ENCODE measurements around the gene OSBPL7. TPM values are rescaled to one million over a fixed set of nuclear protein-coding genes. Genes with fewer than 3 reads are reported as not detected.

The OSBPL7 gene
- total and polyA plus RNA-seq, 2 of the 4 experiments (the other 2 are of a cell fraction), result 5.2 to 14.5 TPM

DNA sequence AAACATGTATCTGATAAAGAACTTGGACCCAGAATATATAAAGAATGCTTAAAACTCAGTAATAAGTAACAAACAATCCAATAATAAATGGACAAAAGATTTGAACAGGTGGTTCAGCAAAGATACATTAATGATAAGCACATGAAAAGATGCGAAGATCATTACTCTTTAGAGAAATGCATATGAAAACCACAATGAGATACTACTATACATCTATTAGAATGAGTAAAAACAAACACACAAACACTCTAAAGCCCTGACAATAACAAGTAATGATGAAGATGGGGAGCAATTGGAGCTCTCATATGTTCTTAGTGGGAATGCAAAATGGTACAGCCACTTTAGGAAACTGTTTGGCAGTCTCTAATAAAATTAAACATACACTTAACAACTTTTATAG is 29.1 kb downstream of the OSBPL7 start:
- H3K9me3 ChIP-seq (ENCODE audit: control insufficient read depth, insufficient read depth, low read length), result no peaks in the 10 kb centered on the region
- no peak overlapping the region for H2AK9ac ChIP-seq (replicated peaks; ENCODE audit: low read depth, low read length, poor library complexity)
- no peak overlapping the region for H2AK5ac ChIP-seq (ENCODE audit: low read depth, low read length)
- H3K9ac ChIP-seq (ENCODE audit: low read depth, low read length), result no peak overlapping the region
- H3K23ac ChIP-seq (ENCODE audit: low read depth, low read length), result no peak overlapping the region
- H3K27ac ChIP-seq (ENCODE audit: insufficient read depth, low read length), result no peak overlapping the region
- no peak overlapping the region for H3K18ac ChIP-seq (ENCODE audit: low read depth, low read length)
- ATAC-seq (ENCODE audit: low read depth) (no peak), DNase-seq (no peak)
- H3K79me1 ChIP-seq (ENCODE audit: low read depth in 1 of 2, low read length in 2 of 2), result no peaks in the 10 kb centered on the region
- H2BK20ac ChIP-seq (ENCODE audit: low read depth, low read length), result no peak overlapping the region
- H3K56ac ChIP-seq (ENCODE audit: extremely low read depth, insufficient read depth, low read length), result no peak overlapping the region
- peaks cover 53% of the 10 kb centered on the region for H3K27me3 ChIP-seq (ENCODE audit: control insufficient read depth, insufficient read depth, low read length)
- dilution Hi-C loops (cut with HindIII; ENCODE audit: low sequenced_read_pairs, unreplicated experiment), result no loop called here
- BruUV-seq (replicated peaks), result no TSS peak
- intact Hi-C loops (cut with micrococcal nuclease), result no loop called here
- POLR2A ChIA-PET (ENCODE audit: unreplicated experiment), result no interaction called here
- no peak overlapping the region for H2BK120ac ChIP-seq (ENCODE audit: low read depth, low read length)
- in situ Hi-C loops (cut with MboI; ENCODE audit: low sequenced_read_pairs), result no loop called here
- no peak overlapping the region for H4K5ac ChIP-seq (ENCODE audit: low read depth, low read length)
- no CpG with 5 or more reads among the region's 1 CpG for WGBS, 2 experiments (ENCODE audit: extremely low coverage in 2 of 2, insufficient read length in 1 of 2)
- H3K4ac ChIP-seq (ENCODE audit: low read depth, low read length), result no peak overlapping the region
- H3K9me1 ChIP-seq (ENCODE audit: insufficient read depth, low read length), result no peaks in the 10 kb centered on the region
- H2BK5ac ChIP-seq (ENCODE audit: low read depth, low read length, poor library complexity, severe bottlenecking), result no peak overlapping the region
- H3K4me2 ChIP-seq (ENCODE audit: low read depth, low read length), result no peak overlapping the region
- no peak overlapping the region for H3K14ac ChIP-seq (replicated peaks; ENCODE audit: low read depth, low read length)
- no peak overlapping the region for H3K4me3 ChIP-seq (ENCODE audit: insufficient read depth, low read depth, low read length)
- H3K36me3 ChIP-seq (ENCODE audit: control insufficient read depth, insufficient read depth, low read length), result no peaks in the 10 kb centered on the region
- no peak overlapping the region for H4K91ac ChIP-seq (ENCODE audit: insufficient read depth, low read depth, low read length)
- H2BK15ac ChIP-seq (ENCODE audit: low read depth, low read length), result no peak overlapping the region
- TF ChIP-seq POLR2A (IDR thresholded peaks at IDR 0.05; ENCODE audit: low read depth, low read length), result no peak
- TF ChIP-seq, protein P1, sequence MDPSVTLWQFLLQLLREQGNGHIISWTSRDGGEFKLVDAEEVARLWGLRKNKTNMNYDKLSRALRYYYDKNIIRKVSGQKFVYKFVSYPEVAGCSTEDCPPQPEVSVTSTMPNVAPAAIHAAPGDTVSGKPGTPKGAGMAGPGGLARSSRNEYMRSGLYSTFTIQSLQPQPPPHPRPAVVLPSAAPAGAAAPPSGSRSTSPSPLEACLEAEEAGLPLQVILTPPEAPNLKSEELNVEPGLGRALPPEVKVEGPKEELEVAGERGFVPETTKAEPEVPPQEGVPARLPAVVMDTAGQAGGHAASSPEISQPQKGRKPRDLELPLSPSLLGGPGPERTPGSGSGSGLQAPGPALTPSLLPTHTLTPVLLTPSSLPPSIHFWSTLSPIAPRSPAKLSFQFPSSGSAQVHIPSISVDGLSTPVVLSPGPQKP (IDR thresholded peaks at IDR 0.05; ENCODE audit: borderline replicate concordance, low read depth, low read length), result no peak
- TF ChIP-seq NFE2L2 (IDR thresholded peaks at IDR 0.05; ENCODE audit: low read depth, low read length), result no peak
- no peak for TF ChIP-seq RCOR1 (IDR thresholded peaks at IDR 0.05; ENCODE audit: insufficient replicate concordance, low read length)
- TF ChIP-seq MAFK (IDR thresholded peaks at IDR 0.05; ENCODE audit: low read depth, low read length), result no peak
- TF ChIP-seq SMC3 (IDR thresholded peaks at IDR 0.05; ENCODE audit: low read depth, low read length), result no peak
- TF ChIP-seq BHLHE40 (IDR thresholded peaks at IDR 0.05; ENCODE audit: low read depth, low read length), result no peak
- TF ChIP-seq, protein P2, sequence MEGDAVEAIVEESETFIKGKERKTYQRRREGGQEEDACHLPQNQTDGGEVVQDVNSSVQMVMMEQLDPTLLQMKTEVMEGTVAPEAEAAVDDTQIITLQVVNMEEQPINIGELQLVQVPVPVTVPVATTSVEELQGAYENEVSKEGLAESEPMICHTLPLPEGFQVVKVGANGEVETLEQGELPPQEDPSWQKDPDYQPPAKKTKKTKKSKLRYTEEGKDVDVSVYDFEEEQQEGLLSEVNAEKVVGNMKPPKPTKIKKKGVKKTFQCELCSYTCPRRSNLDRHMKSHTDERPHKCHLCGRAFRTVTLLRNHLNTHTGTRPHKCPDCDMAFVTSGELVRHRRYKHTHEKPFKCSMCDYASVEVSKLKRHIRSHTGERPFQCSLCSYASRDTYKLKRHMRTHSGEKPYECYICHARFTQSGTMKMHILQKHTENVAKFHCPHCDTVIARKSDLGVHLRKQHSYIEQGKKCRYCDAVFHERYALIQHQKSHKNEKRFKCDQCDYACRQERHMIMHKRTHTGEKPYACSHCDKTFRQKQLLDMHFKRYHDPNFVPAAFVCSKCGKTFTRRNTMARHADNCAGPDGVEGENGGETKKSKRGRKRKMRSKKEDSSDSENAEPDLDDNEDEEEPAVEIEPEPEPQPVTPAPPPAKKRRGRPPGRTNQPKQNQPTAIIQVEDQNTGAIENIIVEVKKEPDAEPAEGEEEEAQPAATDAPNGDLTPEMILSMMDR (conservative IDR thresholded peaks at IDR 0.05; ENCODE audit: low read depth, low read length), result no peak
- TF ChIP-seq RAD21 (IDR thresholded peaks at IDR 0.05; ENCODE audit: low read length), result no peak
- TF ChIP-seq CHD1 (IDR thresholded peaks at IDR 0.05; ENCODE audit: low read depth, low read length), result no peak
- no peak for TF ChIP-seq CEBPB (IDR thresholded peaks at IDR 0.05; ENCODE audit: low read depth, low read length)
- no peak for TF ChIP-seq FOS (IDR thresholded peaks at IDR 0.05; ENCODE audit: low read depth, low read length)
- TF ChIP-seq MAZ (IDR thresholded peaks at IDR 0.05; ENCODE audit: borderline replicate concordance, low read depth, low read length), result no peak
- no peak for TF ChIP-seq MXI1 (IDR thresholded peaks at IDR 0.05; ENCODE audit: borderline replicate concordance, low read depth, low read length)
- TF ChIP-seq RFX5 (IDR thresholded peaks at IDR 0.05; ENCODE audit: low read depth, low read length), result no peak
- TF ChIP-seq, protein P3, sequence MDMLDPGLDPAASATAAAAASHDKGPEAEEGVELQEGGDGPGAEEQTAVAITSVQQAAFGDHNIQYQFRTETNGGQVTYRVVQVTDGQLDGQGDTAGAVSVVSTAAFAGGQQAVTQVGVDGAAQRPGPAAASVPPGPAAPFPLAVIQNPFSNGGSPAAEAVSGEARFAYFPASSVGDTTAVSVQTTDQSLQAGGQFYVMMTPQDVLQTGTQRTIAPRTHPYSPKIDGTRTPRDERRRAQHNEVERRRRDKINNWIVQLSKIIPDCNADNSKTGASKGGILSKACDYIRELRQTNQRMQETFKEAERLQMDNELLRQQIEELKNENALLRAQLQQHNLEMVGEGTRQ (IDR thresholded peaks at IDR 0.05; ENCODE audit: low read depth, low read length), result no peak
- H3K4me1 ChIP-seq (ENCODE audit: control insufficient read depth, insufficient read depth, low read length), result no peaks in the 10 kb centered on the region
- CTCF ChIA-PET, result no interaction called here
- H4K8ac ChIP-seq (ENCODE audit: low read depth in 2 of 2, low read length in 2 of 2), result no peak overlapping the region
- H4K20me1 ChIP-seq (ENCODE audit: insufficient read depth, low read length), result no peaks in the 10 kb centered on the region
- no peak overlapping the region for H2AFZ ChIP-seq (replicated peaks; ENCODE audit: low read length, poor library complexity)

Measured in IMR-90 (cell line).